Endothelial cell of umbilical vein (primary cell): ENCODE data around the gene LPAR3. TPM values are rescaled to one million over a fixed set of nuclear protein-coding genes. Genes with fewer than 3 reads are reported as not detected.

Experiments used
- BruUV-seq: library from RNA; stranded (reverse); fragments of 400-500 nt; replicated peaks from 2 replicates; lab custom pipeline; 2021; lab: Mats Ljungman, UMichigan
- CTCF ChIA-PET: fragments of 300-600, 350-600 bp; sonication (Branson Sonifier 250); formaldehyde crosslinking; loops from one replicate; lab custom pipeline; 2021; ENCODE audit warnings: antibody characterized with exemption, inconsistent platforms; lab: Charles Lee
- POLR2A ChIA-PET: fragments of 300-600, 350-600 bp; sonication (Branson Sonifier 250); formaldehyde crosslinking; loops from one replicate; lab custom pipeline; 2021; ENCODE audit warnings: antibody characterized with exemption, inconsistent platforms; lab: Charles Lee
- DNase-seq: peaks from one replicate; pipeline ENCODE4 v3.0.0-alpha.2; 2011; ENCODE audit warnings: low read depth, low spot score
- FAIRE-seq: peaks from 2 replicates; lab custom pipeline; 2011; peaks lifted over from hg19 to GRCh38; lab: Jason Lieb, UNC
- H2AFZ ChIP-seq: 2 replicates; pipeline ENCODE4 v1.6.0; 2012; ENCODE audit warnings: low read depth, low read length, control low read depth, inconsistent platforms
- H3K27ac ChIP-seq: 2 replicates; pipeline ENCODE4 v1.5.1; 2011; ENCODE audit warnings: low read depth, mild to moderate bottlenecking, control low read depth, low read length, moderate library complexity; ENCODE audit not compliant: insufficient read depth
- H3K27me3 ChIP-seq, 2 experiments: 2 replicates each; pipeline versions ENCODE4 v1.6.0 to v1.6.1; 2011; ENCODE audit warnings: low read length in 2 of 2, mixed read lengths in 1 of 2; ENCODE audit not compliant: control insufficient read depth in 2 of 2, insufficient read depth in 2 of 2
- H3K36me3 ChIP-seq, 2 experiments: 2 replicates in 1 of 2; 3 replicates in 1 of 2; pipeline ENCODE4 v1.5.1; 2011; ENCODE audit warnings: low read length in 2 of 2, mild to moderate bottlenecking in 1 of 2, moderate library complexity in 1 of 2; ENCODE audit not compliant: control insufficient read depth in 2 of 2, insufficient read depth in 2 of 2; ENCODE audit errors: extremely low read depth in 1 of 2
- H3K4me1 ChIP-seq: 3 replicates; pipeline ENCODE4 v1.5.1; 2011; ENCODE audit warnings: mild to moderate bottlenecking, low read length; ENCODE audit not compliant: control insufficient read depth, insufficient read depth; ENCODE audit errors: extremely low read depth
- H3K4me2 ChIP-seq: 2 replicates; pipeline ENCODE4 v1.6.1; 2011; ENCODE audit warnings: low read length, control low read depth, mixed read lengths; ENCODE audit not compliant: insufficient read depth
- H3K4me3 ChIP-seq, 3 experiments: fragments of 200-600 bp in 1 of 3; sonication (generic), shearing (Covaris generic) in 1 of 3; replicated peaks in 1 of 3; 2 replicates each; pipeline ENCODE4 v1.5.1; 2011 to 2016; ENCODE audit warnings: control low read depth in 3 of 3, low read length in 3 of 3, mild to moderate bottlenecking in 2 of 3, inconsistent platforms in 1 of 3, low read depth in 1 of 3, moderate library complexity in 1 of 3; ENCODE audit not compliant: insufficient read depth in 1 of 3
- H3K79me2 ChIP-seq: 2 replicates; pipeline ENCODE4 v1.6.0; 2012; ENCODE audit warnings: low read length, inconsistent platforms; ENCODE audit not compliant: control insufficient read depth, insufficient read depth
- H3K9ac ChIP-seq: replicated peaks from 2 replicates; pipeline ENCODE3; 2011; ENCODE audit warnings: low read length, control low read depth; ENCODE audit not compliant: insufficient read depth; ENCODE audit errors: extremely low read depth
- H3K9me1 ChIP-seq: replicated peaks from 3 replicates; pipeline ENCODE4 v1.6.0; 2011; ENCODE audit warnings: mild to moderate bottlenecking, low read length; ENCODE audit not compliant: control insufficient read depth, insufficient read depth; ENCODE audit errors: extremely low read depth
- H3K9me3 ChIP-seq: replicated peaks from 2 replicates; pipeline ENCODE4 v1.5.1; 2012; ENCODE audit warnings: low read length, inconsistent platforms; ENCODE audit not compliant: control insufficient read depth, insufficient read depth
- H4K20me1 ChIP-seq: replicated peaks from 2 replicates; pipeline ENCODE3; 2011; ENCODE audit warnings: mild to moderate bottlenecking, low read length; ENCODE audit not compliant: control insufficient read depth, insufficient read depth; ENCODE audit errors: extremely low read depth
- CTCF ChIP-seq, 2 donors: IDR thresholded peaks; 1 replicate in 1 of 2; 2 replicates in 1 of 2; pipeline ENCODE4 v1.5.1; 2011; ENCODE audit warnings: low read length in 2 of 2, mild to moderate bottlenecking in 2 of 2, moderate library complexity in 2 of 2, control low read depth in 1 of 2, inconsistent platforms in 1 of 2, low read depth in 1 of 2; ENCODE audit not compliant: insufficient read depth in 1 of 2; ENCODE audit errors: extremely low read depth in 1 of 2
- EZH2 ChIP-seq: IDR thresholded peaks from 2 replicates; pipeline ENCODE4 v1.6.1; 2012; ENCODE audit warnings: borderline replicate concordance, low read depth, mild to moderate bottlenecking, moderate library complexity, low read length, inconsistent platforms; ENCODE audit not compliant: severe bottlenecking
- FOS ChIP-seq: IDR thresholded peaks from 2 replicates; pipeline ENCODE4 v1.6.1; 2011; ENCODE audit warnings: mild to moderate bottlenecking, low read length, moderate library complexity, borderline replicate concordance; ENCODE audit not compliant: insufficient read depth
- GATA2 ChIP-seq: IDR thresholded peaks from 2 replicates; pipeline ENCODE4 v1.7.0; 2011; ENCODE audit warnings: low read depth, mild to moderate bottlenecking, moderate library complexity, mixed read lengths, low read length; ENCODE audit not compliant: insufficient read length, insufficient read depth
- JUN ChIP-seq: IDR thresholded peaks from 2 replicates; pipeline ENCODE4 v1.6.1; 2011; ENCODE audit warnings: borderline replicate concordance, low read depth; ENCODE audit not compliant: insufficient read length, insufficient read depth
- MAX ChIP-seq: IDR thresholded peaks from 2 replicates; pipeline ENCODE4 v1.6.1; 2011; ENCODE audit not compliant: insufficient read depth, insufficient read length
- MYC ChIP-seq: IDR thresholded peaks from one replicate; pipeline ENCODE4 v1.6.1; 2011; ENCODE audit warnings: mild to moderate bottlenecking, low read depth, low read length
- POLR2A ChIP-seq: IDR thresholded peaks from 2 replicates; pipeline ENCODE4 v1.6.1; 2012; ENCODE audit warnings: low read depth, mild to moderate bottlenecking, control low read depth, low read length
- POLR2AphosphoS5 ChIP-seq: IDR thresholded peaks from 2 replicates; pipeline ENCODE4 v1.6.1; 2012; ENCODE audit warnings: low read depth, mild to moderate bottlenecking, control low read depth, low read length, moderate library complexity; ENCODE audit not compliant: insufficient read depth
- dilution Hi-C: fragments of 300-500 bp; cut with MboI; formaldehyde crosslinking; loops from one replicate; pipeline ENCODE4 v1.15.0; 2019; ENCODE audit warnings: low sequenced_read_pairs; ENCODE audit not compliant: extremely low pct_ligation_motif_present
- intact Hi-C: fragments of 100-400 bp; cut with micrococcal nuclease; formaldehyde crosslinking; loops from one replicate; pipeline ENCODE4 v1.10.0; 2022
- polyA plus RNA-seq, 4 experiments: library from polyadenylated mRNA; depleted of rRNA in 3 of 4; stranded (reverse) in 3 of 4; unstranded in 1 of 4; fragments of >200 nt; gene quantifications; 2 replicates each; pipeline versions ENCODE4 v1.2.1 to v1.2.3, GENCODE V29; 2011 to 2012; ENCODE audit warnings: missing spikeins in 1 of 4
- total RNA-seq: library from RNA; stranded (reverse); gene quantifications from 2 replicates; pipeline ENCODE4 v1.2.3, GENCODE V29; 2021

Gene LPAR3
- total and polyA plus RNA-seq, 2 donors (not counting 3 experiments of a cell fraction or from before 2014, with no cell fraction given): not detected

GRCh38 chr1:84836145-84836544 is 56.9 kb downstream of the LPAR3 start:
- Histone ChIP-seq H3K27ac (no peak overlapping the region), H2AFZ (no peak overlapping the region), H3K4me1 (peaks cover 7% of the 10 kb centered on the region), H3K79me2 (no peaks in the 10 kb centered on the region), H3K4me3 (no peak overlapping the region), H3K27me3 (peaks cover 0 to 15% of the 10 kb centered on the region in 2 experiments), H4K20me1 (no peaks in the 10 kb centered on the region), H3K9me3 (no peaks in the 10 kb centered on the region), H3K4me2 (no peak overlapping the region), H3K9me1 (no peaks in the 10 kb centered on the region), H3K36me3 (no peaks in the 10 kb centered on the region), H3K9ac (no peak overlapping the region)
- TF ChIP-seq POLR2A (no peak), GATA2 (no peak), CTCF (IDR thresholded peaks at IDR 0.05; ENCODE audit: extremely low read depth in 1 of 2, insufficient read depth in 1 of 2, low read depth in 1 of 2, low read length in 2 of 2) (no peak), EZH2 (no peak), JUN (no peak), MYC (no peak), MAX (no peak), POLR2AphosphoS5 (no peak), FOS (no peak)
- DNase-seq: no peak
- CTCF ChIA-PET: no interaction called here
- FAIRE-seq: no peak
- no TSS peak for BruUV-seq
- dilution Hi-C loops: no loop called here
- POLR2A ChIA-PET: no interaction called here
- intact Hi-C loops: no loop called here
